ENCODE measurements around the gene NRXN2.

GRCh38 chr11:64747961-64748665 lies 25.1 kb upstream of the NRXN2 start:
- TF ChIP-seq POLR2A (IDR thresholded peaks at IDR 0.05) (no peak), CTCF (IDR thresholded peaks at IDR 0.05) (no peak)

Data from heart left ventricle (tissue), 13 donors.